GM12873 (cell line): ENCODE results near the gene C9.

Experiments
- CTCF ChIP-seq: IDR thresholded peaks from 2 replicates; pipeline ENCODE4 v1.5.1; 2012; ENCODE audit warnings: low read depth, mild to moderate bottlenecking, moderate library complexity, low read length, control low read depth; ENCODE audit not compliant: insufficient read depth; ENCODE audit errors: missing control alignments

C9 gene

GRCh38 chr5:39238366-39239105, 125.8 kb downstream of the C9 start:
- no peak for TF ChIP-seq CTCF

- no peak for TF ChIP-seq CTCF
These were observed 127.6 kb downstream of the C9 start for GRCh38 chr5:39236718-39237117.

- no peak for TF ChIP-seq CTCF
These were observed 128.6 kb downstream of the C9 start for GRCh38 chr5:39235648-39236047.
